ENCODE results near the gene CDC6.

The CDC6 gene

DNA sequence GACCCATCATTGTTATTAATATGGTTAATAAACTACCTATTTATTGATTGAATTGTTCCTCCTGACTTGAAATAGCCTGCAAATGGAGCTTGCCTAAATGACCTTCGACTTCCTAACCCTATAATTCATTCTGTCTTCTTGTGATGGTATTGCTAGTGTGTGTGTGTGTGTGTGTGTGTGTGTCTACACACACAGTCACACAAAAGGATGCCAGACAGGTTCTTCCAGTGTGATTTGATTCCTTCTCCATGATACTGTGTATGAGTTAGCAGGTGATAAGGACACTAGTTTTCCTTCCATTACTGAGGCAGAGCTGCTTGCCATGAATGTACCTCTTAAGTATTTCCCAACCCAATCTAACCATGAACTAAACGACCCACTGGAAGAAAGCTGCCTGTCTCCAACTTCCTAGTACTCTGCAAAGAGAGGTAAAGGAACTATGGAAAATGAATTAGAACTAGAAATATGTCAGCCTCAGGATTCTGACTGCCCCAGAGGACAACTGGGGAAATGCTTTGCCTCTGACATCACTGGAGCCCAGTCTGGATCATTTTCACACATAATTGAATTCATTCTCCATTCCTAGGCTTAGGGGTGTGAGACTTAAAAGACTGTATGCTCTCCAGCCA, 3.5 kb upstream of the CDC6 start:
- no peak for TF ChIP-seq REPIN1 (tag by site-specific recombination; IDR thresholded peaks at IDR 0.05; ENCODE audit: low read depth)
- no peak for TF ChIP-seq TCF7L2 (IDR thresholded peaks at IDR 0.05; ENCODE audit: borderline replicate concordance, low read depth, low read length)
- TF ChIP-seq HOXC10 (CRISPR knock-in tag; IDR thresholded peaks at IDR 0.05): no peak
- no peak for TF ChIP-seq ZNF521 (tag by site-specific recombination; IDR thresholded peaks at IDR 0.05)
- TF ChIP-seq, protein P1, sequence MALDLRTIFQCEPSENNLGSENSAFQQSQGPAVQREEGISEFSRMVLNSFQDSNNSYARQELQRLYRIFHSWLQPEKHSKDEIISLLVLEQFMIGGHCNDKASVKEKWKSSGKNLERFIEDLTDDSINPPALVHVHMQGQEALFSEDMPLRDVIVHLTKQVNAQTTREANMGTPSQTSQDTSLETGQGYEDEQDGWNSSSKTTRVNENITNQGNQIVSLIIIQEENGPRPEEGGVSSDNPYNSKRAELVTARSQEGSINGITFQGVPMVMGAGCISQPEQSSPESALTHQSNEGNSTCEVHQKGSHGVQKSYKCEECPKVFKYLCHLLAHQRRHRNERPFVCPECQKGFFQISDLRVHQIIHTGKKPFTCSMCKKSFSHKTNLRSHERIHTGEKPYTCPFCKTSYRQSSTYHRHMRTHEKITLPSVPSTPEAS (tag by site-specific recombination; IDR thresholded peaks at IDR 0.05): 0 out of 2 replicates have a peak, but pooled peaks have one; percentile 20
- peak; percentile 43; the same call in 1 of the 2 replicates for TF ChIP-seq SP7 (tag by site-specific recombination; IDR thresholded peaks at IDR 0.05)
- TF ChIP-seq KLF10 (tag by site-specific recombination; IDR thresholded peaks at IDR 0.05): 0 out of 2 replicates have a peak, but pooled peaks have one; percentile 20
- TF ChIP-seq, protein P2, sequence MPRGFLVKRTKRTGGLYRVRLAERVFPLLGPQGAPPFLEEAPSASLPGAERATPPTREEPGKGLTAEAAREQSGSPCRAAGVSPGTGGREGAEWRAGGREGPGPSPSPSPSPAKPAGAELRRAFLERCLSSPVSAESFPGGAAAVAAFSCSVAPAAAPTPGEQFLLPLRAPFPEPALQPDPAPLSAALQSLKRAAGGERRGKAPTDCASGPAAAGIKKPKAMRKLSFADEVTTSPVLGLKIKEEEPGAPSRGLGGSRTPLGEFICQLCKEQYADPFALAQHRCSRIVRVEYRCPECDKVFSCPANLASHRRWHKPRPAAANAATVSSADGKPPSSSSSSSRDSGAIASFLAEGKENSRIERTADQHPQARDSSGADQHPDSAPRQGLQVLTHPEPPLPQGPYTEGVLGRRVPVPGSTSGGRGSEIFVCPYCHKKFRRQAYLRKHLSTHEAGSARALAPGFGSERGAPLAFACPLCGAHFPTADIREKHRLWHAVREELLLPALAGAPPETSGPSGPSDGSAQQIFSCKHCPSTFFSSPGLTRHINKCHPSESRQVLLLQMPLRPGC (tag by site-specific recombination; IDR thresholded peaks at IDR 0.05): no peak
- TF ChIP-seq, protein P3, sequence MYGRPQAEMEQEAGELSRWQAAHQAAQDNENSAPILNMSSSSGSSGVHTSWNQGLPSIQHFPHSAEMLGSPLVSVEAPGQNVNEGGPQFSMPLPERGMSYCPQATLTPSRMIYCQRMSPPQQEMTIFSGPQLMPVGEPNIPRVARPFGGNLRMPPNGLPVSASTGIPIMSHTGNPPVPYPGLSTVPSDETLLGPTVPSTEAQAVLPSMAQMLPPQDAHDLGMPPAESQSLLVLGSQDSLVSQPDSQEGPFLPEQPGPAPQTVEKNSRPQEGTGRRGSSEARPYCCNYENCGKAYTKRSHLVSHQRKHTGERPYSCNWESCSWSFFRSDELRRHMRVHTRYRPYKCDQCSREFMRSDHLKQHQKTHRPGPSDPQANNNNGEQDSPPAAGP (tag by site-specific recombination; IDR thresholded peaks at IDR 0.05): 0 out of 2 replicates have a peak, but pooled peaks have one; percentile 2
- TF ChIP-seq ZBTB17 (tag by site-specific recombination; IDR thresholded peaks at IDR 0.05): peak; percentile 49; the same call in 1 of the 2 replicates
- no peak for TF ChIP-seq ZEB2 (tag by site-specific recombination; IDR thresholded peaks at IDR 0.05)
- TF ChIP-seq GFI1B (tag by site-specific recombination; IDR thresholded peaks at IDR 0.05): no peak
- no peak for TF ChIP-seq ZNF561 (tag by site-specific recombination; IDR thresholded peaks at IDR 0.05; ENCODE audit: borderline replicate concordance)
- TF ChIP-seq ZNF121 (tag by site-specific recombination; IDR thresholded peaks at IDR 0.05): no peak
- no peak for TF ChIP-seq MZF1 (tag by site-specific recombination; IDR thresholded peaks at IDR 0.05; ENCODE audit: borderline replicate concordance)
- H3K36me3 ChIP-seq (ENCODE audit: control insufficient read depth in 2 of 2, insufficient read depth in 1 of 2, low read length in 2 of 2): peaks cover 13 to 41% of the 10 kb centered on the region in 2 experiments
- H3K4me1 ChIP-seq (ENCODE audit: control insufficient read depth, insufficient read depth, low read length): peaks cover 3% of the 10 kb centered on the region
- H3K27ac ChIP-seq (ENCODE audit: extremely low read depth, low read depth, low read length): no peak overlapping the region
- POLR2A ChIA-PET: interaction anchor here (0.6 to 5.9 kb wide), 6 partner anchors 33 to 185 kb away, joined by 3 to 33 read pairs (median 3); partner anchors contain the start of gene WIPF2
- no peaks in the 10 kb centered on the region for H3K9me3 ChIP-seq (ENCODE audit: control insufficient read depth, insufficient read depth, low read depth, low read length)
- H3K4me3 ChIP-seq (ENCODE audit: low read depth, low read length): no peak overlapping the region
- CTCF ChIA-PET: interaction anchor here (0.6 to 6.1 kb wide), 21 partner anchors 9 to 198 kb away, joined by 3 to 40 read pairs (median 3); no protein-coding TSS in a partner anchor

DNA sequence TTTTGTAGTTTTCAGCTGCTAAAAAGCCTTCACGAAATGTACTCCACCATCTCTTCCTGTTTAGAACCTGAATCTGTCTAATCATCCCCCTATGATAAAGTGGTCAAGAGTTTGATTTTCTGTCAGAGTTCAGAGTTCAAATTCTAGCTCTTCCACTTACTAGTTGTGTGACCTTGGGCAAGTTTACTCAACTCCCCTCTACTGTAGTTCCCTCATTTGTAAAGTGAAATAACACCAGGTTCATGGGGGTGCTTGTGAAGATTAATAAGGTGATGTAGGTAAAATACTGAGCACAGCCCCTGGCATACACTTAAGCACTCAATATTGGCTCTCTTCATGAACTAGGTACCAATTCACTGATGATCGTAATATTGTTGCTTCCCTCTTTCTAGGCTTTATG, 1.2 kb upstream of the CDC6 start:
- H3K4me1 ChIP-seq (ENCODE audit: control insufficient read depth, insufficient read depth, low read length): peaks cover 3% of the 10 kb centered on the region
- no peak overlapping the region for H3K27ac ChIP-seq (ENCODE audit: extremely low read depth, low read depth, low read length)
- peaks cover 17 to 40% of the 10 kb centered on the region in 2 experiments for H3K36me3 ChIP-seq (ENCODE audit: control insufficient read depth in 2 of 2, insufficient read depth in 1 of 2, low read length in 2 of 2)
- no peak overlapping the region for H3K4me3 ChIP-seq (ENCODE audit: low read depth, low read length)
- POLR2A ChIA-PET: interaction anchor here (5.9 kb wide), 1 partner anchor 67 kb away, joined by 33 read pairs; the partner anchor contains the start of gene WIPF2
- CTCF ChIA-PET: interaction anchor here (0.6 to 1.2 kb wide), 5 partner anchors 18 to 247 kb away, joined by 3 to 4 read pairs (median 3); no protein-coding TSS in a partner anchor
- TF ChIP-seq ZNF157 (tag by site-specific recombination; IDR thresholded peaks at IDR 0.05) (no peak), ZNF292 (tag by site-specific recombination; IDR thresholded peaks at IDR 0.05; ENCODE audit: borderline replicate concordance, low read depth) (no peak), SP2 (tag by site-specific recombination; IDR thresholded peaks at IDR 0.05) (no peak), GLI4 (tag by site-specific recombination; IDR thresholded peaks at IDR 0.05) (no peak), IKZF3 (tag by site-specific recombination; IDR thresholded peaks at IDR 0.05) (no peak), ZNF549 (tag by site-specific recombination; IDR thresholded peaks at IDR 0.05) (no peak), ZBTB1 (tag by site-specific recombination; IDR thresholded peaks at IDR 0.05) (no peak), ZNF843 (tag by site-specific recombination; IDR thresholded peaks at IDR 0.05) (no peak)
- TF ChIP-seq, protein P4, sequence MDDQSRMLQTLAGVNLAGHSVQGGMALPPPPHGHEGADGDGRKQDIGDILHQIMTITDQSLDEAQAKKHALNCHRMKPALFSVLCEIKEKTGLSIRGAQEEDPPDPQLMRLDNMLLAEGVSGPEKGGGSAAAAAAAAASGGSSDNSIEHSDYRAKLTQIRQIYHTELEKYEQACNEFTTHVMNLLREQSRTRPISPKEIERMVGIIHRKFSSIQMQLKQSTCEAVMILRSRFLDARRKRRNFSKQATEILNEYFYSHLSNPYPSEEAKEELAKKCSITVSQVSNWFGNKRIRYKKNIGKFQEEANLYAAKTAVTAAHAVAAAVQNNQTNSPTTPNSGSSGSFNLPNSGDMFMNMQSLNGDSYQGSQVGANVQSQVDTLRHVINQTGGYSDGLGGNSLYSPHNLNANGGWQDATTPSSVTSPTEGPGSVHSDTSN (CRISPR knock-in tag; IDR thresholded peaks at IDR 0.05): no peak
- H3K9me3 ChIP-seq (ENCODE audit: control insufficient read depth, insufficient read depth, low read depth, low read length): no peaks in the 10 kb centered on the region

Data from HEK293 (cell line).